IPS-NIHi7 (cell line): Measurements from ENCODE around the gene FLRT2.

Source experiments
- DNase-seq: peaks from one replicate; pipeline ENCODE4 v3.0.0; 2012; ENCODE audit warnings: mixed read lengths; ENCODE audit errors: extremely low spot score

Gene FLRT2

GRCh38 chr14:85530626-85531025, 682 bp downstream of the FLRT2 start:
- no peak for DNase-seq

GRCh38 chr14:85531141-85531586, 1.2 kb downstream of the FLRT2 start:
- no peak for DNase-seq

- DNase-seq = peak; percentile 47
These were observed 1.8 kb downstream of the FLRT2 start for GRCh38 chr14:85531587-85532373.

DNA sequence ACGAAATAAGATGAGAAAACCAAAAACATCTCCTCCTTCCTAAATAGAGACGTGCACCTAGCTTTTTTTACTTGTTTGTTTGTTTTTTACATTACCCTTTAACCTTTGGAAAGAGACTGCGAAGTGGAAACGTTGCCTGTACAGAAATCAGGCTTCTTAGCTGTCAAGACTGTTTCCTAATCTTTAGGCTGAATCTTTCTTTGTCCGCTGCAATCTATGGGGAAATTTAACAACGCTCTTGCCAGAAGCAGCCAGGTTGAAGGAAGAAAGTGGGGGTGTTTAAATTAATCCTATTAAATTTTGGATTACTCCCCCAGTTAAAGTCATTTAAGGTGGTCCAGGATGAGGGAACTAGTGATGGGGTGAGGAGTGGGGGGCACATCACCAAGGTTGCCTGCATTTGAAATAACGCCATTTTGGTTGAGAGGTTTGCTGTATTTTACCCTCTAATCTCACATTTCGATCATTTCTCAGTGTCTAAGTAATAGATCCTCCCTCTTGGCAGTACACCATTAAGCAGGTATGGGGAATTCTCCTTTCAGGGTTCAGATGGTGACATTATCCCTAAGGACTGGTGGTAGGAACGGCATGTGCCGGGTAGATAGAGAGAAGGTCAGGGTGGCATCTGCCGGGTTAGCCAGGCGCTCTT, 2.6 kb downstream of the FLRT2 start:
- no peak for DNase-seq

- DNase-seq = peak; percentile 69
These were observed 3.3 kb downstream of the FLRT2 start for GRCh38 chr14:85533023-85533860.

GRCh38 chr14:85533861-85534291, 3.9 kb downstream of the FLRT2 start:
- DNase-seq = peak; percentile 26

DNA sequence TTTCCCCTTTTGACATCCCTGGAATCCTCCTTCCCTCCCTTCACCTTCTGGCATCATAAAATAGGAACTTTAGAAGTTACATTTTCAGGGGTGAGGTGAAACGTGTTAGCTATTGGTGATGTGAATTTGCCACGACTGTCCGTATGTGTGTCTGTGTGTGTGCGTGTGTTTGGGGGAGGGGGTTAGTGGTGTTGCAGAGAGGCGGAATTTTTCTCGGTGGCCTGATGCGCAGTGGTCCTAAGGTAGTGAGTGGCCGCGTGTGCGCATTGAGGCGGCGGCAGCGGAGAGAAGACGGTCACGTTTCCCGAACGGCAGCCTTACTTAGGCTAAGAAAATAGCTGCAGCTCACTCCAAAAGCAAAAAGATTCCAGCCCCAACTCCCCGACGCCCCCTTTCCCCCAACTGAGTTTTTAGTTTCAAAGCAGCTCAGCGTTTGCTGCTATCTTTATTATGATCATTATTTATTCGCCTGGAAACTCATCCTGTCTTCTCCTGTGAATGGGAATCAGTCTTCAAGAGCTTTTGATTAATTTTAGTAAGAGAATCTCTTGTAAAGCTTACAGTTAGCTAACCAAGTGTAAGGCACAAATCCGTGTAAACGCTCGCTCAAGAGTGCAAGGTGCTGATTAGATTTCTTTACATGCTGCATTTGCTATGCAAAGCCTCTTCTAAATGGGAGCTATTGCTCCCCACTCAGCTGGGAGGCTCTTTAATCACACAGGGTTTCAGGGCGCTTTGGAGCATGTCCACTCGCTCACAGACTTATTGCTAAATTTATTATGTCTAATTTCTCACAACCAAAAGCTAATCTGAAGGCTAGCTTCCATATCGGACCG, 4.7 kb downstream of the FLRT2 start:
- DNase-seq = no peak

- no peak for DNase-seq
These were observed 5.4 kb downstream of the FLRT2 start for GRCh38 chr14:85535321-85535720.

- DNase-seq = no peak
These were observed 6.3 kb downstream of the FLRT2 start for GRCh38 chr14:85535991-85536832.

DNA sequence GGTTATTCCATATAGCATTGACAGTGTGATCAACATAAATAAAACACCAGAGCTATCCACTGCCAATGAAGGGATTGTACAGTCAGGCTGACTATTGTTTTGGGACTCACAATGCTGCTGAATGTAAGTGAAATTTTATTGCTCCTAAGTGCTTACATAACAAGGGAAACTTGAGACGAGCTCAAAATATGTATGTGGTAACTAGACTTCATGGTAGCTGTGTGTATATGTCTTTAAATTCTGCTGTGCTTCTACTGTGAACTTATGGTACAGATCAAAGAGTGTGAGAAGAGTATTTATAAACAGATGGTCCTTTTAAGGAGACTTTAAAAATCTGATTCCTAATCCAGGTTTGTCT, 6.9 kb downstream of the FLRT2 start:
- no peak for DNase-seq

DNA sequence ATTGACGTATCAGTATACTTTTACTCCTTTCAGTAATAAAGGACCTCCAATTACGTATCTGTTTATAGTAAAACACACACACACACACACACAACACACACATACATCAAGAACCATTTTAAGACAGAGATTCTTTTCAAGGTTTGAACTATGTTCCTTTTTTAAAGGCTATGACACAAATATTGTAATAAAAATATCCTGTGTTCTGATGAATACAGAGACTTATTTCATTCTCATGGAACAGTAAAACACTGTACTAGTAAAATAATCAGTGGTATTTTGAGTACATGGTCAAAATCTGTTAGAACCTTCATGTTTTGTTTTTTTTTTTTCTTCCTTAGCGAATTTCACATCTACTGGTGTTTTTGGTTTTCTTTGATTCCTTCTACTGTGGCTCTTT, 7.6 kb downstream of the FLRT2 start:
- DNase-seq = no peak

DNA sequence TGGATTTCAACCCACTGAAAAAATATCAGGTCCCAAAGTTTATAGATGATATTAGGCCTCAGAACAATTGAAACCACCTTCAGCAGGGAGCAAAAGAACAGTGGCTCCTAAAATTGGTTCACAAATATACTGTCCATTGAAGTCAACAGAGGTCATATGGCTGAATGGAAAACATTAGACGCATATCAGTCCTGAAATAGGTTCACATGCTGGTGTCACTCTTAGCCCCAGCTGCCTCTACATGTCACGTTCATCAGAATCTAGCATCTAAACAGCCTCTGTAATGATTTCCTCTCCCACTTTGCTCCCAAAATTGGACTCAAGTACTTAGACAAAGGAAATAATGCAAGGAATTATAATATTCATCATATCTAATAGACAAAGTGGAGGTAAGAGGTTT, 8.7 kb downstream of the FLRT2 start:
- DNase-seq = no peak

- no peak for DNase-seq
These were observed 9.6 kb downstream of the FLRT2 start for GRCh38 chr14:85539510-85539909.

- no peak for DNase-seq
These were observed 12.7 kb downstream of the FLRT2 start for GRCh38 chr14:85542623-85543022.

DNA sequence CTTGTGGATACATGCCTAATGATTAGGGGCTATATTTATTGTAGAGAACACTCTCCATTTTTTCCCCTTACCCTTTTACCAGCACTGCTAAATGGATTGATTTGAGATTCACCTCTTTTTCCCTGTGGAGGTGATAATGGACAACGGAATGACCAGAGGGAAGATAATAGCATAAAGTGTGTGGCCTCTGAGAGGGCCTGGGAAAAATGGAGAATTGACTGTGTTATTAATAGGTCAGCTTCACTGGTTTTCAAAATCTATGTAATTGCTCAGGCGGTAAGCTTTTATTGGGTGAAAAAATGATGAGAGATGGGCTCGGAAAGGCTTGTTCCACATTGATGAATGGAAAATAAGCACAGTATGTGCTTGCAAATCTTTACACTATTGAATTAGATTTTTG, 15.8 kb downstream of the FLRT2 start:
- no peak for DNase-seq

GRCh38 chr14:85546390-85546789, 16.4 kb downstream of the FLRT2 start:
- peak; percentile 41 for DNase-seq

DNA sequence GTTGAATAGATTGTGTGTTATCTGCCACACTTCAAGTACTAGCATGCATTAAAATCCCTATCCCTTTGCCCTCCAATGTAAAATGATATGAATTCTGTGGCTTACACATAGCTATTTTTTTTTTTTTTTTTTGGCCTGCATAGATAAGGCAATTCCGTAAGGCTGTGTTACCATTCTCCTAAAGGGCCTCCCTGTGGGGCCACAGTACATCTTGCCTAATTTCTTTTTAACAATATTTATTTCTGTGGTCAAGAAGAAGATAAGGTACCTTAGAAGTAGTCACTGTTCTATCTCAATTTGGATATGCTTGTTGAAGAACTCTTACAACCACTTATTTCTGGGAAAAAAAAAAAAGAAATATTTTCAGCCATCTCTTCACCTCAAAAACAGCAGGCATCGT, 19.8 kb downstream of the FLRT2 start:
- no peak for DNase-seq

GRCh38 chr14:85554106-85554505, 24.2 kb downstream of the FLRT2 start:
- no peak for DNase-seq

- DNase-seq = no peak
These were observed 26.3 kb downstream of the FLRT2 start for GRCh38 chr14:85556267-85556666.

DNA sequence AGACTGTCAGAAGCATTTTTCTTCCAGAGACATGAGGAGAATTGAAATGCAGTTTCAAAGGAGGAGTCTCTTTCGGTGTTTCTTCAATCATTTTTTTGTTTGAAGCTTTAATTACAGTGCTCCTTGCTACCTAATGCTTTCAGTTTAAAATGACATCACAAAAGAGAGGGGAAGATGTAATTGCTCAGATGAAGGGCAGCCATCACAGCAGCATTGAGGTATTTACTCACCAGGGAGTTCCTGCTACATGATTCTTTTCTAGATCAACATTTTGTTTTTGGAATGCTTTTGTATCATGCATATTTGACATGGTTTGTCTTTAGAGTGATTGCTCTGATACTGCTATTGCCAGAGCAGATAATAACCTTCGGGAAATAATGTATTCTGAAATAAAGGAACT, 28.6 kb downstream of the FLRT2 start:
- no peak for DNase-seq

DNA sequence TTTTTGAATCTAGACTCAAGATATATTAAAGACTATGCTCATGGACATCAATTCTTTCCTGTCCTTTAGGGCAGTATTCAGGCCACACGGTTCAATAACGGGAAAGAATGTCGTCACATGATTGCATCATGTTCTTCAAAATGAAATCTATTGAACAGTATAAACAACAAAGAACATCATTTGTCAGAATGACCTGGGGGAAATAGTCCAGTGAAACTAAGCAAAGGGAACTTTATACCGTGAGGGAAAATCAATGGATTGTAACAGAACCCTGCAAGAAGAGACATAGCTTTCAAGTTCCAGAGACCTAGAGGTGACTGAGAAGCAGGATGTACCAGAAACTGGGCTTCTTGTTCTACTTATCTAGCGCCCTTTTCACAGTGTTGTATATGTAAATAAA, 32.7 kb downstream of the FLRT2 start:
- no peak for DNase-seq
